K562 (cell line): ENCODE measurements around the gene NARF. TPM values are rescaled to one million over a fixed set of nuclear protein-coding genes. Genes with fewer than 3 reads are reported as not detected.

ENCODE experiments used
- ARHGAP35 ChIP-seq: fragments of 450-650 bp; IDR thresholded peaks from 2 replicates; pipeline ENCODE4 v1.6.1; 2018; ENCODE audit not compliant: partially characterized antibody
- BRF1 ChIP-seq: IDR thresholded peaks from 3 replicates; pipeline ENCODE4 v1.6.1; 2011; ENCODE audit warnings: borderline replicate concordance, mild to moderate bottlenecking; ENCODE audit not compliant: insufficient read length; ENCODE audit errors: extremely low read depth
- CBX8 ChIP-seq: fragments of 200-600 bp; sonication (generic); IDR thresholded peaks from 2 replicates; pipeline ENCODE4 v1.6.1; 2012; ENCODE audit warnings: borderline replicate concordance, mixed run types, low read depth, mild to moderate bottlenecking, moderate library complexity, mixed read lengths, low read length, control low read depth, inconsistent platforms; ENCODE audit not compliant: poor library complexity, severe bottlenecking; ENCODE audit errors: extremely low read depth
- CC2D1A ChIP-seq: fragments of 450-650 bp; IDR thresholded peaks from 2 replicates; pipeline ENCODE4 v1.6.1; 2017; ENCODE audit warnings: mild to moderate bottlenecking
- CTBP1 ChIP-seq: fragments of 450-650 bp; IDR thresholded peaks from 2 replicates; pipeline ENCODE4 v1.6.1; 2016; ENCODE audit warnings: borderline replicate concordance
- ELK1 ChIP-seq: sonication (generic); formaldehyde crosslinking; IDR thresholded peaks from 2 replicates; pipeline ENCODE4 v1.8.1; 2022; ENCODE audit warnings: missing genetic modification reagents
- ETV1 ChIP-seq: fragments of 450-650 bp; conservative IDR thresholded peaks from 2 replicates; pipeline ENCODE4 v1.6.1; 2016; ENCODE audit warnings: missing genetic modification characterization, control low read depth, low read depth, missing compliant biosample characterization
- FOXJ2 ChIP-seq: fragments of 200-800 bp; sonication (Bioruptor generic); IDR thresholded peaks from 2 replicates; pipeline ENCODE4 v1.6.1; 2016; ENCODE audit warnings: missing genetic modification characterization, missing compliant biosample characterization
- GTF2F1 ChIP-seq: IDR thresholded peaks from 2 replicates; pipeline ENCODE4 v1.6.1; 2011; ENCODE audit warnings: low read depth, low read length, improper control_type of control experiment
- KLF10 ChIP-seq: fragments of 250-450 bp; sonication (Bioruptor Pico); IDR thresholded peaks from 2 replicates; pipeline ENCODE4 v1.6.1; 2021; ENCODE audit warnings: matching md5 sums
- MEIS2 ChIP-seq: fragments of 450-650 bp; IDR thresholded peaks from 2 replicates; pipeline ENCODE4 v1.6.1; 2014; ENCODE audit warnings: mild to moderate bottlenecking; ENCODE audit not compliant: partially characterized antibody
- NEUROD1 ChIP-seq: fragments of 150-350 bp; IDR thresholded peaks from 2 replicates; pipeline ENCODE4 v1.6.1; 2014; ENCODE audit warnings: borderline replicate concordance, low read length, low read depth; ENCODE audit not compliant: partially characterized antibody
- NR3C1 ChIP-seq: sonication (generic); formaldehyde crosslinking; IDR thresholded peaks from 2 replicates; pipeline ENCODE4 v1.8.1; 2022; ENCODE audit warnings: missing genetic modification reagents
- PREB ChIP-seq: sonication (generic); formaldehyde crosslinking; IDR thresholded peaks from 2 replicates; pipeline ENCODE4 v1.8.1; 2023; ENCODE audit warnings: mild to moderate bottlenecking, missing genetic modification reagents
- RBFOX2 ChIP-seq: fragments of 200-400 bp; formaldehyde crosslinking; IDR thresholded peaks from 2 replicates; pipeline ENCODE4 v1.6.1; 2017; ENCODE audit warnings: low read depth, mild to moderate bottlenecking, low read length, moderate library complexity
- RHOXF2B ChIP-seq: fragments of 250-450 bp; sonication (Bioruptor Pico); conservative IDR thresholded peaks from 2 replicates; pipeline ENCODE4 v1.5.1; 2021
- SAP30 ChIP-seq: fragments of 200-600 bp; sonication (generic); IDR thresholded peaks from 2 replicates; pipeline ENCODE4 v1.6.1; 2012; ENCODE audit warnings: borderline replicate concordance, low read depth, mild to moderate bottlenecking, moderate library complexity, low read length, control low read depth, inconsistent platforms; ENCODE audit not compliant: insufficient read depth, poor library complexity, severe bottlenecking
- TCF7 ChIP-seq: sonication (generic); IDR thresholded peaks from 2 replicates; pipeline ENCODE4 v1.6.1; 2016; ENCODE audit warnings: antibody characterized with exemption, borderline replicate concordance
- ZNF232 ChIP-seq: sonication (generic); formaldehyde crosslinking; IDR thresholded peaks from 2 replicates; pipeline ENCODE4 v1.8.0; 2022; ENCODE audit warnings: mild to moderate bottlenecking, missing genetic modification reagents
- ZNF282 ChIP-seq: sonication (generic); formaldehyde crosslinking; IDR thresholded peaks from 2 replicates; pipeline ENCODE4 v1.8.1; 2023; ENCODE audit warnings: missing genetic modification reagents
- ZNF592 ChIP-seq: fragments of 450-650 bp; IDR thresholded peaks from 2 replicates; pipeline ENCODE4 v1.6.1; 2017; ENCODE audit warnings: antibody characterized with exemption, mild to moderate bottlenecking
- polyA plus RNA-seq, 8 experiments: library from polyadenylated mRNA; depleted of rRNA in 4 of 8; stranded (reverse) in 5 of 8; unstranded in 3 of 8; fragments of >200 nt; fragmentation: Nextera tagmentation in 2 of 8; fragmentation: Illumina TruSeq in 1 of 8; extraction: Ambion mirVana in 2 of 8; extraction: Trizol in 1 of 8; gene quantifications; 2 replicates each; pipeline versions ENCODE4 v1.2.1 to v1.2.3, GENCODE V29; 2011 to 2014; ENCODE audit warnings: inconsistent platforms in 1 of 8, missing spikeins in 1 of 8
- total RNA-seq, 7 experiments: library from RNA; depleted of rRNA in 6 of 7; stranded (reverse); fragments of >200 nt in 6 of 7; fragmentation: Illumina TruSeq in 2 of 7; extraction: Trizol in 2 of 7; gene quantifications; 2 replicates each; pipeline versions ENCODE4 v1.2.1 to v1.2.3, GENCODE V29; 2011 to 2021; ENCODE audit warnings: low replicate concordance in 1 of 7

Gene NARF
- total and polyA plus RNA-seq, 9 of the 15 experiments (the other 6 are each of a cell fraction or from before 2014, with no cell fraction given) = 60.4 to 423 (median 132) TPM

- TF ChIP-seq ZNF592 (peak; percentile 94), KLF10 (CRISPR knock-in tag) (no peak), RHOXF2B (CRISPR knock-in tag) (no peak), CC2D1A (peak; percentile 81), ZNF232 (CRISPR knock-in tag) (0 out of 2 replicates have a peak, but pooled peaks have one; percentile 73), ARHGAP35 (no peak), GTF2F1 (0 out of 2 replicates have a peak, but pooled peaks have one; percentile 40), TCF7 (no peak), ELK1 (CRISPR knock-in tag) (no peak), MEIS2 (peak; percentile 58), PREB (CRISPR knock-in tag) (0 out of 2 replicates have a peak, but pooled peaks have one; percentile 59), BRF1 (no peak), SAP30 (peak; percentile 74), NEUROD1 (peak; percentile 95), FOXJ2 (tag) (no peak), ETV1 (tag) (no peak), RBFOX2 (peak; percentile 82), CBX8 (no peak), NR3C1 (CRISPR knock-in tag) (no peak), ZNF282 (CRISPR knock-in tag) (no peak), CTBP1 (peak; percentile 100)
Measured at GRCh38 chr17:82518826-82519810, 60.6 kb downstream of the NARF start, which contains the start of gene FOXK2 (continued).
